ENCODE data around the gene STAT2.
A peak's percentile ranks its signal among the peaks of the same experiment; 100 is the strongest.
"Not testable (repeated sequence)": the region's sequence is repeated elsewhere in the genome, so short reads cannot be mapped to it uniquely, and the experiment has no call there.

Gene STAT2

GRCh38 chr12:56330936-56331490 lies 28.9 kb downstream of the STAT2 start:
- no peak for DNase-seq (ENCODE audit: low read depth in 2 of 2)

- no peak for DNase-seq (ENCODE audit: low read depth in 2 of 2)
Observed at GRCh38 chr12:56326533-56326932, 33.4 kb downstream of the STAT2 start.

- no peak for DNase-seq (ENCODE audit: low read depth in 2 of 2)
Observed at GRCh38 chr12:56326126-56326525, 33.8 kb downstream of the STAT2 start.

DNA sequence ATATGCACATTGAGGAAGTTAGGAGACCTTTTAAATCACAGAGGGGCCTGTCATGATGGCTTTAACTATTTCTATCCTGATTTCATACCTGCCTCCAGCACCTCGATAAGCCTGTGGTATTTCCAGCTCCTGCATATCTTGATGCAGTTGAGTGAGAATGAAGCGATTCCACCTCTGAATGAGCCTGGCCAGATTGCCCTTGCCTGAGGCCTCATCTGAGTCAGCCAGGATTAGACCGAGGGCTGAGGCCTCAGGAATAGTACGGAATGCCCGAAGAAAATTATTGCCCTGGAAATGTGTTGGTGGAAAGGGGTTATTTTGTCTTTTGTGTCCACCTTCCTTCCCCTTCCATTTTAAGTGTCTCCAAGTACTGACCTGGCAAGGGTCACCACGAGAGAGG lies 35.7 kb downstream of the STAT2 start:
- no peak for DNase-seq (ENCODE audit: low read depth in 2 of 2)

DNA sequence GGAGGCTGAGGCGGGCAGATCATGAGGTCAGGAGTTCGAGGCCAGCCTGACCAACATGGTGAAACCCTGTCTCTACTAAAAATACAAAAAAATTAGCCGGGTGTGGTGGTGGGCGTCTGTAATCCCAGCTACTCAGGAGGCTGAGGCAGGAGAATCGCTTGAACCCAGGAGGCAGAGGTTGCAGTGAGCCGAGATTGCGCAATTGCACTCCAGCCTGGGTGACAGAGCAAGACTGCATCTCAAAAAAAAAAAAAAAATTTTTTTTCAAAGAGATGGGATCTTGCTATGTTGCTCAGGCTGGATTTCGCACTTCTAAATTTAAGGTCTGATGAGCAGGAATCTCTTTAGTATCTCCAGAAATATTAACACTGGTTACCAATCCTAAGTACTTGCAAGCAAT lies 38.3 kb downstream of the STAT2 start:
- DNase-seq (ENCODE audit: low read depth in 2 of 2) = not testable (repeated sequence)

- DNase-seq (ENCODE audit: low read depth in 2 of 2) = no peak
Observed at GRCh38 chr12:56321027-56321426, 38.9 kb downstream of the STAT2 start.

- DNase-seq (ENCODE audit: low read depth in 2 of 2) = no peak
Observed at GRCh38 chr12:56317675-56318074, 42.2 kb downstream of the STAT2 start.

- peak; percentile 94 to 95 for DNase-seq (ENCODE audit: low read depth in 2 of 2)
Observed at GRCh38 chr12:56315622-56316473, 44.1 kb downstream of the STAT2 start, which contains the start of gene CNPY2. CNPY2 (minus strand) TSS chr12:56315988; CDS start chr12:56315217, 771 bp downstream.

DNA sequence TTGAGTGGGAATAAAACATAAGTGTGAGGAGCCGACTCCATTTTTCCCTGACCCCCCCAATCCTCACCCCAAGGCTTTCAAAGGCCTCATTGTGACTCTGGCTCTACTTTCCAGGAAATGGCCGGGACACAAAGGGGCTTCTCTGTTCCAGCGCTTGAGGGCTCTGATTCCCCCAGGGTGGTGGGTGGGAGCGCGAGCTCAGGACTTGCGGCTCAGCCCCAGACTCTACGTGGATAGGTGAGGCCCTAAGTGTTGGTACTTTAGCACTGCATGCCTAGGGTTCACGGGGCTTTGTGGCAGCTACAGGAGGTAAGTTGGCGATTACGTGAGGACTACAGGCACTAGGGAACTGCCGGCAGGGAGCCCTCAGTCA lies 44.7 kb downstream of the STAT2 start:
- no peak for DNase-seq (ENCODE audit: low read depth in 2 of 2)

- no peak for DNase-seq (ENCODE audit: low read depth in 2 of 2)
Observed at GRCh38 chr12:56311003-56311402, 48.9 kb downstream of the STAT2 start.

DNA sequence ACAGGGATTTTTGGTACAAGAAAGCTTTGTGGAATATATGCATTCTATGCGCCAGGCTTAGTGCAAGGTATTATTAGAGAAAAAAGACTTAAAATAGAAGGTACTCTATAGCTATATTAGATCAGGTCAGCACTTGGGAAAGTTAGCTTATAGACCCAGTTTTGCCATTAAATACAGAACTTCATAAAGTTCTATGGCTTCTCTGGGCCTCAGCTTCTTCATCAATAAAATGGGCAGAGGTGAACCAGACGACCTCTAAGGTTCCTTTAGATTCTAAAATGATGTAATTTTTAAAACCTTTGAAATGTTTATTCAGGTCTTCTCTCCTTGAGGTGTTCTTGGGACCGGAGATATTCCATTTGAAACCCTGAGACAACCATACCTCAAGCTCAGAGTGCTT lies 51.2 kb downstream of the STAT2 start:
- DNase-seq (ENCODE audit: low read depth in 2 of 2) = no peak

DNA sequence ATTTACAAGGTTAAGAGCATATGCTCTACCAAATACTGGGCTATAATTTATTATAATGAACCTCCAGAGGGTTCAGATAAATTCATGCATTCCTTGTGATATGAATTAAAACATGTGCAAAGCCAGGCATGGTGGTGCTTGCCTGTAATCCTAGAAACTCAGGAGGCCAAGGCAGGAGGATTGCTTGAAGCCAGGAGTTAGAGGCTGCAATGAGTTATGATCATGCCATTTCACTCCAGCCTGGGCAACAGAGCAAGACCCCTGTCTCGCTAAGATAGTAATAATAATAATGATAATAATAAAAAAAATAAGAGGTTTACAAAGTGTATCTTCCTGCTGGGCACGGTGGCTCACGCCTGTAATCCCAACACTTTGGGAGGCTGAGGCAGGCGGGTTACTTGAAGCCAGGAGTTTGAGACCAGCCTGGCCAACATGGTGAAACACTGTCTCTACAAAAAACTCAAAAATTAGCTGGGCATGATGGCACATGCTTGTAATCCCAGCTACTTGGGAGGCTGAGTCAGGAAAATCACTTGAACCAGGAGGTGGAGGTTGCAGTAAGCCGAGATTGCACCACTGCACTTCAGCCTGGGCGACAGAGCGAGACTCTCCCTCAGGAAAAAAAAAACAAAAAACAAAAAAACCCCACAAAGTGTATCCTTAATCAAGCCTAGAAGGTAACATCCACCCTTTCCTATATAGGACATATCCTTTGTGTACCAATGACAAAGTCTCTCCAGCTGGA lies 52.5 kb downstream of the STAT2 start:
- DNase-seq (ENCODE audit: low read depth in 2 of 2) = no peak

- no peak for DNase-seq (ENCODE audit: low read depth in 2 of 2)
Observed at GRCh38 chr12:56304872-56305590, 54.9 kb downstream of the STAT2 start.

- DNase-seq (ENCODE audit: low read depth in 2 of 2) = no peak
Observed at GRCh38 chr12:56304276-56304675, 55.6 kb downstream of the STAT2 start.

- no peak for DNase-seq (ENCODE audit: low read depth in 2 of 2)
Observed at GRCh38 chr12:56300644-56301464, 59.1 kb downstream of the STAT2 start.

GRCh38 chr12:56299853-56300643 lies 59.9 kb downstream of the STAT2 start, which contains the start of gene CS:
CS (minus strand) TSS chr12:56300330; CDS start chr12:56300201, 129 bp downstream.
- DNase-seq (ENCODE audit: low read depth in 2 of 2) = peak; percentile 98

DNA sequence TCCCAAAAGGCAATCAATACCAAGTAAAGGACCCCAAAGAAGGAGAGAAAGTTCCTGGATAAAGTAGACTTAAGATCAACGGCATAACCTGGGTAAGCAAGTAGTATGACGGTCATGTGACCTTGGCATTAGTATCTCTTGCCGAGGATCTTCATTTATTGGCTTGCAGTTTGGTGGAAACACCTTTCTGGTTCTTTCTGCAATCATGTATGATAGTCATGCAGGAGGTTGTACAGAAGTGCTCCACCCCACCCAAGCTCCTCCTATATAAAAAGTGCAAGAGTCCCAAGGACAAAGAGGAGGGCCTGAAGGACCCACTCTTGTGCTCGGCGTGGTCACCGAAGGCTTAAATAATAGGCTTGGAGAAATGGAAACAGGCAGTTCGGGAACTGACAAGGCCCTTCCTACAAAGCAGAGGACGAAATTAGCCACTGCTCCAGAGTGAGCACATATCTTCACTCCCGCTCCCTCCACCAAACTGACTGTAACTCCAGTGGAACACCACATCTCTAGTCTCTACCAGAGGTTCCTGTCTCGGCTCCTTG lies 60.5 kb downstream of the STAT2 start:
- DNase-seq (ENCODE audit: low read depth in 2 of 2) = no peak

- no peak for DNase-seq (ENCODE audit: low read depth in 2 of 2)
Observed at GRCh38 chr12:56298828-56299227, 61.1 kb downstream of the STAT2 start.

- no peak for DNase-seq (ENCODE audit: low read depth in 2 of 2)
Observed at GRCh38 chr12:56297400-56297799, 62.5 kb downstream of the STAT2 start.

- no peak for DNase-seq (ENCODE audit: low read depth in 2 of 2)
Observed at GRCh38 chr12:56296295-56296694, 63.6 kb downstream of the STAT2 start.
